H9 (cell line): Measurements from ENCODE around the gene NSUN2. TPM values are rescaled to one million over a fixed set of nuclear protein-coding genes. Genes with fewer than 3 reads are reported as not detected.

Experiments
- DNase-seq: peaks from one replicate; pipeline ENCODE4 v3.0.0-alpha.2; 2017
- H2AFZ ChIP-seq: one replicate; pipeline ENCODE4 v1.6.1; 2013; ENCODE audit warnings: mild to moderate bottlenecking, low read length, control low read depth, moderate library complexity
- H2AK5ac ChIP-seq: 2 replicates; pipeline ENCODE4 v1.6.1; 2013; ENCODE audit warnings: low read length, control low read depth, mixed read lengths; ENCODE audit not compliant: insufficient read length
- H2BK120ac ChIP-seq: one replicate; pipeline ENCODE4 v1.6.1; 2013; ENCODE audit warnings: low read depth, mild to moderate bottlenecking, low read length, control low read depth, inconsistent platforms; ENCODE audit not compliant: poor library complexity, severe bottlenecking
- H2BK12ac ChIP-seq: 2 replicates; pipeline ENCODE4 v1.6.1; 2013; ENCODE audit warnings: low read length, control low read depth, mixed read lengths, low read depth; ENCODE audit not compliant: insufficient read length
- H2BK15ac ChIP-seq: 2 replicates; pipeline ENCODE4 v1.6.1; 2013; ENCODE audit warnings: low read depth, low read length, control low read depth
- H2BK20ac ChIP-seq: one replicate; pipeline ENCODE4 v1.6.1; 2013; ENCODE audit warnings: low read depth, mild to moderate bottlenecking, low read length, control low read depth, inconsistent platforms; ENCODE audit not compliant: poor library complexity, severe bottlenecking
- H2BK5ac ChIP-seq: 2 replicates; pipeline ENCODE4 v1.6.1; 2013; ENCODE audit warnings: low read length, control low read depth, mixed read lengths; ENCODE audit not compliant: insufficient read length
- H3K14ac ChIP-seq: 2 replicates; pipeline ENCODE4 v1.6.1; 2013; ENCODE audit warnings: low read length, control low read depth; ENCODE audit not compliant: insufficient read depth
- H3K18ac ChIP-seq: 2 replicates; pipeline ENCODE4 v1.6.1; 2013; ENCODE audit warnings: low read depth, mild to moderate bottlenecking, mixed read lengths, low read length, control low read depth; ENCODE audit not compliant: insufficient read length
- H3K23ac ChIP-seq: 2 replicates; pipeline ENCODE4 v1.6.1; 2013; ENCODE audit warnings: low read length, control low read depth, mixed read lengths, low read depth; ENCODE audit not compliant: insufficient read length
- H3K23me2 ChIP-seq: 2 replicates; pipeline ENCODE4 v1.6.1; 2013; ENCODE audit warnings: low read depth, mild to moderate bottlenecking, mixed read lengths, low read length, control low read depth; ENCODE audit not compliant: insufficient read length, poor library complexity, severe bottlenecking
- H3K27ac ChIP-seq: 2 replicates; pipeline ENCODE4 v1.5.1; 2013; ENCODE audit warnings: low read length, control low read depth, mixed read lengths, low read depth; ENCODE audit not compliant: insufficient read length
- H3K27me3 ChIP-seq: 2 replicates; pipeline ENCODE4 v1.6.1; 2013; ENCODE audit warnings: low read length, control low read depth, inconsistent platforms; ENCODE audit not compliant: insufficient read depth
- H3K4ac ChIP-seq: 2 replicates; pipeline ENCODE4 v1.6.1; 2013; ENCODE audit warnings: low read depth, mild to moderate bottlenecking, control low read depth, inconsistent platforms, low read length, moderate library complexity
- H3K4me1 ChIP-seq: 2 replicates; pipeline ENCODE4 v1.6.1; 2013; ENCODE audit warnings: low read length, control low read depth, inconsistent platforms; ENCODE audit not compliant: insufficient read depth
- H3K4me2 ChIP-seq: 2 replicates; pipeline ENCODE4 v1.6.1; 2013; ENCODE audit warnings: low read length, control low read depth, mixed read lengths; ENCODE audit not compliant: insufficient read length, insufficient read depth
- H3K56ac ChIP-seq: 2 replicates; pipeline ENCODE4 v1.6.1; 2013; ENCODE audit warnings: low read depth, mild to moderate bottlenecking, mixed read lengths, low read length, control low read depth; ENCODE audit not compliant: insufficient read length
- H3K79me1 ChIP-seq: 2 replicates; pipeline ENCODE4 v1.6.1; 2013; ENCODE audit warnings: low read depth, mild to moderate bottlenecking, moderate library complexity, low read length, control low read depth, inconsistent platforms; ENCODE audit not compliant: insufficient read depth, poor library complexity, severe bottlenecking
- H3K79me2 ChIP-seq: 2 replicates; pipeline ENCODE4 v1.6.1; 2013; ENCODE audit warnings: low read length, control low read depth, inconsistent platforms; ENCODE audit not compliant: insufficient read depth
- H3K9ac ChIP-seq: 2 replicates; pipeline ENCODE4 v1.6.1; 2013; ENCODE audit warnings: low read length, control low read depth, mixed read lengths; ENCODE audit not compliant: insufficient read length; ENCODE audit errors: extremely low read depth
- H3K9me3 ChIP-seq: one replicate; pipeline ENCODE4 v1.6.1; 2013; ENCODE audit warnings: low read depth, low read length, inconsistent platforms; ENCODE audit not compliant: control insufficient read depth
- H3T11ph ChIP-seq: one replicate; pipeline ENCODE4 v1.6.1; 2013; ENCODE audit warnings: mild to moderate bottlenecking, low read length, control low read depth, inconsistent platforms
- H4K20me1 ChIP-seq: one replicate; pipeline ENCODE4 v1.6.1; 2013; ENCODE audit not compliant: control insufficient read depth, insufficient read length, insufficient read depth
- H4K5ac ChIP-seq: 2 replicates; pipeline ENCODE4 v1.6.1; 2013; ENCODE audit warnings: low read depth, mild to moderate bottlenecking, mixed read lengths, low read length, control low read depth; ENCODE audit not compliant: insufficient read length
- H4K8ac ChIP-seq: replicated peaks from 2 replicates; pipeline ENCODE4 v1.6.1; 2013; ENCODE audit warnings: low read length, control low read depth, mixed read lengths, low read depth; ENCODE audit not compliant: insufficient read length
- H4K91ac ChIP-seq: 2 replicates; pipeline ENCODE4 v1.6.1; 2013; ENCODE audit warnings: low read depth, mild to moderate bottlenecking, moderate library complexity, mixed read lengths, low read length, control low read depth; ENCODE audit not compliant: insufficient read length
- H3K27ac Mint-ChIP-seq, 3 experiments: 2 replicates in 2 of 3; 3 replicates in 1 of 3; pipeline ENCODE4 v1.8.0; 2020 to 2021; ENCODE audit warnings: mixed read lengths in 3 of 3, mild to moderate bottlenecking in 1 of 3, moderate library complexity in 1 of 3
- H3K27me3 Mint-ChIP-seq: 2 replicates; pipeline ENCODE4 v1.8.0; 2021; ENCODE audit warnings: low read depth, mild to moderate bottlenecking, moderate library complexity, mixed read lengths
- H3K36me3 Mint-ChIP-seq, 3 experiments: 2 replicates in 2 of 3; 3 replicates in 1 of 3; pipeline ENCODE4 v1.8.0; 2020 to 2021; ENCODE audit warnings: low read depth in 3 of 3, mixed read lengths in 3 of 3; ENCODE audit not compliant: insufficient read depth in 1 of 3
- H3K4me1 Mint-ChIP-seq, 2 experiments: 2 replicates each; pipeline ENCODE4 v1.8.0; 2020; ENCODE audit warnings: mixed read lengths in 2 of 2
- H3K4me3 Mint-ChIP-seq, 2 experiments: 2 replicates in 1 of 2; 3 replicates in 1 of 2; pipeline ENCODE4 v1.8.0; 2020 to 2021; ENCODE audit warnings: mild to moderate bottlenecking in 2 of 2, mixed read lengths in 2 of 2, moderate library complexity in 1 of 2
- H3K9me3 Mint-ChIP-seq, 2 experiments: 2 replicates in 1 of 2; 3 replicates in 1 of 2; pipeline ENCODE4 v1.8.0; 2020; ENCODE audit warnings: mild to moderate bottlenecking in 2 of 2, mixed read lengths in 2 of 2, moderate library complexity in 1 of 2
- CTCF ChIP-seq: fragments of 200-600 bp; sonication (generic); conservative IDR thresholded peaks from 3 replicates; pipeline ENCODE4 v1.8.0; 2021; ENCODE audit warnings: antibody characterized with exemption, mild to moderate bottlenecking
- WGBS: extraction: QIAGEN DNeasy Blood & Tissue Kit; methylation state at CpG from one replicate; pipeline ENCODE4 v1.1.7; 2013; ENCODE audit warnings: missing lambda C conversion rate, low lambda C conversion rate, mixed read lengths; ENCODE audit not compliant: insufficient read length; ENCODE audit errors: extremely low coverage; 5-methylcytosine and 5-hydroxymethylcytosine counted together
- total RNA-seq: library from RNA; stranded (reverse); gene quantifications from 2 replicates; pipeline ENCODE4 v1.2.1, GENCODE V29; 2021

Gene NSUN2
- total RNA-seq, 1 experiment from 2014 or later = 115 TPM

DNA sequence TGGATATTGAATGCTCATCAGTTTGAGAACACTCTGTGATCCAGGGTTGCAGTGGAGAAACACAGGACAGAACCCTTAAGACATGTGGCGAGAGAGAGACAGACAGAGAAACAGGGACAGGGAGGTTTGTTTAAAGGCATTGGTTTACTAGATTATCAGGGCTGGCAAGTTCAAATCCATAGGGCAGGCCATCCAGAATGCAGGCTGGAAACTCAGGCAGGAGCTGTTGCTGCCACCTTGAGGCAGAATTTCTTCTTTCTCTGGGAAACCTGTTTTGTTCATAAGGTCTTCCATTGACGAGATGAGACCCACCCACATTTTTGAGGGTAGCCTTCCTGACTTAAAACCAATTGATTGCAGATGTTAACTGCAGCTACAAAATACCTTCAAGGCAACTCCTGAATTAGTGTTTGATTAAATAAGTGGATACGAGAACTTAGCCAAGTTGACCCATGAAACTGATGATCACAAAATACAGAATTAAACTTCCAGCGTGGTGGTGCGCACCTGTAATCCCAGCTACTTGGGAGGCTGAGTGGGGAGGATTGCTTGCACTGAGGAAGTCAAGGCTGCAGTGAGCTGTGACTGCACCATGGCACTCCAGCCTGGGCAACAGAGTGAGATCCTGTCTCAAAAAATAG is 55.9 kb downstream of the NSUN2 start:
- no peak overlapping the region for H2BK15ac ChIP-seq
- H3K9ac ChIP-seq = no peak overlapping the region
- H4K8ac ChIP-seq = no peak overlapping the region
- no peak overlapping the region for H3K14ac ChIP-seq
- H2BK120ac ChIP-seq = no peak overlapping the region
- H2AFZ ChIP-seq = no peak overlapping the region
- H3K4ac ChIP-seq = no peak overlapping the region
- H2BK5ac ChIP-seq = no peak overlapping the region
- no peak overlapping the region for H4K91ac ChIP-seq
- peak; percentile 51 for DNase-seq
- H2BK12ac ChIP-seq = no peak overlapping the region
- H3K27me3 ChIP-seq = no peaks in the 10 kb centered on the region
- no CpG with 5 or more reads among the region's 5 CpGs for WGBS
- no peak overlapping the region for H3T11ph ChIP-seq
- H3K18ac ChIP-seq = no peak overlapping the region
- H2AK5ac ChIP-seq = no peak overlapping the region
- no peak overlapping the region for H4K5ac ChIP-seq
- peaks cover 3 to 6% of the 10 kb centered on the region in 2 experiments; a peak in 2 of 4 replicates for H3K4me1 Mint-ChIP-seq
- H3K36me3 Mint-ChIP-seq = 0 out of 7 replicates have a peak, but pooled peaks cover 0 to 8% (median 0%) of the 10 kb centered on the region in 3 experiments
- H3K23me2 ChIP-seq = no peaks in the 10 kb centered on the region
- H3K23ac ChIP-seq = no peak overlapping the region
- no peaks in the 10 kb centered on the region for H3K79me2 ChIP-seq
- no peaks in the 10 kb centered on the region for H4K20me1 ChIP-seq
- H3K27me3 Mint-ChIP-seq = peaks cover 49% of the 10 kb centered on the region
- H3K9me3 ChIP-seq = no peaks in the 10 kb centered on the region
- H3K56ac ChIP-seq = no peak overlapping the region
- no peak overlapping the region; a peak in 1 of 5 replicates for H3K4me3 Mint-ChIP-seq
- TF ChIP-seq CTCF = peak; percentile 72
- no peak overlapping the region for H3K27ac ChIP-seq
- peaks cover 4% of the 10 kb centered on the region; the same call in 1 of the 2 replicates for H3K4me1 ChIP-seq
- peaks cover 17 to 19% of the 10 kb centered on the region in 2 experiments for H3K9me3 Mint-ChIP-seq
- no peak overlapping the region for H2BK20ac ChIP-seq
- no peak overlapping the region for H3K27ac Mint-ChIP-seq
- no peaks in the 10 kb centered on the region for H3K79me1 ChIP-seq
- H3K4me2 ChIP-seq = no peak overlapping the region
